GM21447 (cell line): ENCODE data around the gene MACROD2.

ENCODE experiments used
- ATAC-seq: cut with Tn5 transposase; IDR thresholded peaks from one replicate; pipeline ENCODE4 v1.9.1; 2021; ENCODE audit not compliant: unreplicated experiment

MACROD2 gene

GRCh38 chr20:14510341-14510740, 515.0 kb downstream of the MACROD2 start:
- ATAC-seq: no peak

GRCh38 chr20:14512839-14513238, 517.5 kb downstream of the MACROD2 start:
- ATAC-seq: no peak

DNA sequence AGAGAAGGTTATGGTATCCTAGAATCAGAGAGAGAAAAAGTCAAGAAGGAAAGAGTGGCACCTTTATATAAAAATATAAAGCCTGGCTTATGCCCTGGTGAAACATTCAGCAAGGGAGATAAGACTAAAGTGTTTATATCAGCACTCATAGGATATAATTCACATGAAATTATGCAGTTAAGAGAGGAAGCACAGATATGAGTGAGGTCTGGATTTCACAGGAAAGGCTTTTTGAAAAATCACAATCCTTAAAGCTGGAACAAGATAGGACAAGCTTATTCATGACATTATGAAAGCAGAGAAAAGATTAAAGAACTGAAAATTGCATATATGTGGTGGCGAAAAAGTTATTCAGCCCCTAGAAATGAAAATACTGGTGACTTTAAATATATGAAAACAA, 523.3 kb downstream of the MACROD2 start:
- no peak for ATAC-seq

GRCh38 chr20:14521016-14521415, 525.7 kb downstream of the MACROD2 start:
- no peak for ATAC-seq

DNA sequence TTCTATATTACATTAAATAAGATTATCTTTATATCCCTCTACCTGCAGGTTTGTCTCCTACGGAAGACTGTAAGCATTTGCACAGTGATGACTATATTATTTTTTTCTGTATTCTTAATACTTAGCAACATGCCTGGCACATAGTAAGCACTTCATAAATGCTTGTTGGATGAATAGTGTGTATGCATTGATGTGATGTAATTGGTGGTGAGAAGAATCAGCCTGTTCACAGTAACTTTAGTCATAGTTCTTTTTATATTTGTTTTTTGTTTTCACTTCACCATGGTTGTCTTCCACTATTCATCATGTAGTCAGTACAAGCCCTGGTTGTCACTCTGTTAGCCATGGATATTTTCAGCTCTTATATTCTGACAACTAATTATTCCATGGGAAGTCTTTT, 526.1 kb downstream of the MACROD2 start:
- ATAC-seq: no peak

- ATAC-seq: no peak
Observed at GRCh38 chr20:14522595-14522994, 527.3 kb downstream of the MACROD2 start.

- ATAC-seq: no peak
Observed at GRCh38 chr20:14523090-14523489, 527.8 kb downstream of the MACROD2 start.

DNA sequence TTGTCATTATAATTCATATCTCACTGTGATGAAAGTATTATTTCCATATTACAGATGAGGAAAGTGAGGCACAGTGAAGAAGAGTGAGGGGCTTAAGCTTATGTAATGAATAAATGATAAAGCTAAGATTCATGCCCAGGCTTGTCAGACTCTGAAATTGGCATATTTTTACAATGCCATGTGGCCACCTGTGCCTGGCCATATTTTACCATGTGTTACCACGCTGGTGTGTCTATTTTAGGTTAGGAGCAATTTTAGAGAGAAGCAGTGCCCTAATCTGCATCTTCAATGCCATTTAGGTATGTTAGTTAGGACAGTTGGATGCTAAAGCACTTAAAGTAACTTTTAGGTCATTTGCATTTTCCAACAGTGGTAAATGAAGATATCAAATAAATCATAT, 530.1 kb downstream of the MACROD2 start:
- no peak for ATAC-seq

DNA sequence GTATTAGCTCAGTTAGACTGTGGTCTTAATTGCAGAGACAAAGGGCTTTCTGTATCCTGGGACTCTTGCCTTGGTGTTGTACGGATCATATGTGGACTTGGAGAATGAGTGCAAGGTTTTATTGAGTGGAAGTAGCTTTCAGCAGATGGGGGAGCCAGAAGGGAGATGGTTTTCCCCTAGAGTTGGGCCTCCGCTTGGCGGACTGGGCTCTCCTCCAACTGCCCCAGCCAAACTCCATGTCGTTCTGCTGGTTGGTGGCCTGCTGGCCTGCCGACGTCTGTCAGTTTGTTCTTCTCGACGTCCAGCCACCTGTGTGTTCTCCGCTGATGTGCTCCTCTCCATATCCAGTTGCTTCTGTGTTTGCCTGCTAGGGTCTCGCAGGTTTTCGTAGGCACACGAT, 531.6 kb downstream of the MACROD2 start:
- no peak for ATAC-seq

DNA sequence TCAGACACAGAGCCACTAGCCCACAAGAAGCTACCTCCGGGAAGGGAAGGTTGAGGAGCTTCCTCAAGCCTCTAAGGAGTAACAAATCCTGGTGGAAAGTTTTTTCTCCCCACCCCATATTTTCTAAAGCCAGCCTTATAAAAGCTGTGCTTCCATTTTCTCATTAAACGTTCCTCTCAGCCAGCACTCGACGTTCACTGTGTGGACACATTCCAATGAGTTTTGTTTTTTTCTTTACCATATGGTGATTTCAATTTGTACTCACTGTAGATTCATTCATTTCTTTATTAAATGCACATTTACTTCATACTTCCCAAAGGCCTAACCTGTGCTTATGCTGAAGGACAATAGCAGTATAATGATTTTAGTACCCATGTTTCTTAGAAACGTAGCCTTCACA, 536.5 kb downstream of the MACROD2 start:
- no peak for ATAC-seq

GRCh38 chr20:14536738-14537137, 541.4 kb downstream of the MACROD2 start:
- ATAC-seq: no peak

- ATAC-seq: no peak
Observed at GRCh38 chr20:14538433-14538832, 543.1 kb downstream of the MACROD2 start.

DNA sequence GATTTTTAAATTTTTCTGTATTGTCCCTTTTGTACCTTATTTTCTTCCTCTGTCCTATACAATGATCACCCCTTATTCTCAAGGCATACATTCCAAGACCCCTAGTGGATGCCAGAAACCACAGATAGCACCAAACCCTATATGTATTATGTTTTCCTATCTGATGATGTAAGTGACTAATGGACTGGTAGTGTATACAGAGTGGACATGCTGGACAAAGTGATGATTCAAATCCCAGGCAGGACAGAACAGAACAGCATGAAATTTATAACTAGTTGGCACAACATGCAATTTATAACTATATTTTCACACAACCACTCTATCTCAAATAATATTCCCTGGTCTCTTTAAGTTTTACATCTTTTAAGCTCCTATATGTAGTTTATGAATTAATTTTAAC, 547.7 kb downstream of the MACROD2 start:
- no peak for ATAC-seq

DNA sequence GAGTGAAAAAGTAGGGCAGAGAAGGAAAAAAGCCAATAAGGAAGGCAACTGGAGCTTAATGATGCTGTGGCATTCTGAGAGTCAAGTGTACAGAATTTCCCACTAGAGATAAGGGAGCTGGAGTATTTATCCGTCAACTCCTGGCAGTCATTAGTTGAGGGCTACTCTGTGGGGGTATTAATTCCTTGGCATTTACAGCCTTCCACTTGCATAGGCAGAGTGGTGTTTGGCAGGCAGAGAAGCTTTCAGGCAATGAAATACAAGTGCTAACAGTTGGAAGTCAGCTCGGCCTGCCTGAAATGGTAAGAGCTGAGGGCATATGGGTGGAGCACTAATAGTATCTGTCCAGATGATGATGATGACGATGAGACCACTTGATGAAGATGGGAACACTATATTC, 549.4 kb downstream of the MACROD2 start:
- no peak for ATAC-seq

GRCh38 chr20:14550655-14551054, 555.3 kb downstream of the MACROD2 start:
- no peak for ATAC-seq

DNA sequence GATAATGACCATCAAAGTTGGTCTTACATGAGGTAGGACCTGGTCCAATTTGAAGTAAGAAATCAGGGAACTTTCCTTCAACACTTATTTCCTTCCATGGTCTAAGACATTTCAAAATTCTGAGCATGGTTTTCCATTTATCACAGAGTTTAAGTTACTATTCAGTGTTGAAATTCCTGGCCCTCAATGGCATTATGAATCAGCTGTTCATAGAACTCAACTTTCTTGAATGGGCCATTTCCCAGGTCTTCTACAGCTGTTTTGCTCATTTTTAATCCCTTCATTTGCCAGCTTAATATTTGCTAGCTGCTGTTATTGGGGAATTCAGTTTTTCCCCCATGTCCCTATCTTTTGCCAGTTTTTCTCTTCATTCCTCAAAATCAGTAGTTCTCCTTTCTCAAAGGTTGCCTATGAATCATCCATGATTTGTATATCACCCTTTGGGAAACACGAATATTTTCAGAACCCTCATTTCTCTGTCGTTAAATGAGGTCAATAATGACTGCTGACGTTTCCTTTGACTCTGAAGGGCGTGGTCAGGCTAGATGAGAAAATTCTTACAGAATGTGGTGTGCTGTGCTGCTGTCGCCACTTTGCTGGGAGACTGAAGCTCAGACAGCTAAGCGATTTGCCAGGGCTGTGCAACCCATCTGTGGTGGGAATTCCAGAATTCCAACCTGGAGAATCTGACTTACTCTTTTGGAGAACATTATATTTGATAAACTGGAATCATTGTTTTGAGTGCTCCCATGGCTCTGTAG, 558.6 kb downstream of the MACROD2 start:
- no peak for ATAC-seq

- no peak for ATAC-seq
Observed at GRCh38 chr20:14555676-14556075, 560.4 kb downstream of the MACROD2 start.

DNA sequence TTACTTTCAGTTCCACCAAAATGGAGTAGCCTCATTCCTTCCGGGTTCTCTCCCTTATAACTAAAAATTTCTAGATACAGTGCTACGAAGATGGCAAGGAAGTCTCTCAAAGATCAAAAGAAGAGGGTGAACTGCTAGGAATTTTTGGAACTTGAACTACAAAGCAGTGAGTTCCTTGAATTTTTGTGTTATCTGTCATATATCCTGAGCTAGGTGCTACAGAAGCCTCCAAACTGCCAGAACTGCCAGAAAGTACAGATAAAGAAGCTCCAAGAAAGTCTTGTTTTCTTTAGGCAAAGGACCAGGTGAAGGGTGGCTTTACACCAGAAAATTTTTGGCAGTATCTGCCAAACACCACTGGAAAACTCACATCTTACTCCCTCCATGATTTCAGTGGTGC, 560.9 kb downstream of the MACROD2 start:
- no peak for ATAC-seq

DNA sequence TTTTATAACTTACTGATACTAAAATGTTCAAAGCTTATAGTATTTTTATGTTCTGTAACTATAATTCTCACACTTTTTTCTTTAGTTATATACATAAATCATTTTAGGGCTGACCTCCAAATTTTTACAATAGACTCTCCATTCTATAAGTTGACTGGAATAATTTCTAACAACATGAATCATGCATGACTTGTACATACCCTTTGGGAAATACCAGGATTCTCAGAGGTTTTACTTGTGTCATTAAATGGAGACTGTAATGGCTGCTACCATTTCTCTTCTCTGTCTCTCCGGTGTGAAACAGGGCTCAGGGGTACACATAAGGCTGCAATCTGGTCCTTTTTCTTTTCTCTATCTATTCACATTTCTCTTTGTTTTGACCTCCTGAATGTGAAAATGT, 564.3 kb downstream of the MACROD2 start:
- no peak for ATAC-seq

DNA sequence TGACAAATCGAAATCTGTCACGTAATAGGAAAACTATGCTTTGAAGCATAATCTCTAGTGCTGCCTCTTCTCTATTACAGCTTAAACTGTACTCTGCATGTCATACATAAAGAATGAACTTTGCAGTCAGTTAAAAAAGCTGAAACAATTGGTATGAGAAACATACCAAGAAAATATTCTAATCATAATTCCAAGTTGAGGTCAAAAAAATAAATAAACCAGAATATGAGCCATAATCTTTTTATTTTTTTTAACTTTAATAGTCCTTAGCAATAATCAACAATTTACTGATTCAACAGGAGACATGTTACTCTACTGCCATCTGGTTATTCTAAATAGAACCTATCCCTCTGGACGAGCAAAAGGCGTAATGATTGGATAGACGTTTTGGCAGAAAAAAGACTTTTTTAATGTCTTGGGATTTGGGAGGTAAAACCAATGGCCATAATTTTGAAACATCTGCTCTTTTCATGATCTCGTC, 566.5 kb downstream of the MACROD2 start:
- ATAC-seq: no peak

- ATAC-seq: no peak
Observed at GRCh38 chr20:14562981-14563380, 567.7 kb downstream of the MACROD2 start.

DNA sequence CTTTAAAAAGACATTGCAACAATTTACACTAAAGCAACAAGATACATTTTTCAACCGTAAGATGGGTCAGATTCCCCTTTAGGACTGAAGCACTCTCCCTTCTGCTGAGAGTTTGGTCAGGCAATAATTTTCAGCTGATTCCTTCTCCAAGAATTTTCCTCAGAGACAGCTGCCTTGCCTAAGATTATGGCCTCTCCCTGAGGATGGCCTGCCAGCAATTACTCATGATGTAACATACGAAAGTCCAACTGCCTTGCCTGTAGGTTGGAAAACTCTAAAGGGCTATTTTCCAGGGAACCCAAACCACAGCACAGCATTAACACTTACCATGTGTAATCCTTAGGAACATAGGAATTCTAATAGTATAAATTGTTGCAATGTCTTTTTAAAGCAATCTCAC, 571.2 kb downstream of the MACROD2 start:
- ATAC-seq: no peak

GRCh38 chr20:14568225-14568624, 572.9 kb downstream of the MACROD2 start:
- ATAC-seq: no peak
